DMS114 treated with DMSO at 0.1 percent for 48 hours (cell line): ENCODE results near the gene SKA2.
A peak's percentile ranks its signal among the peaks of the same experiment; 100 is the strongest.
"Not testable (repeated sequence)": the region's sequence is repeated elsewhere in the genome, so short reads cannot be mapped to it uniquely, and the experiment has no call there.

Source experiments
- DNase-seq: peaks from one replicate; lab custom pipeline; 2025; ENCODE audit not compliant: unreplicated experiment; lab: John Stamatoyannopoulos, UW

Gene SKA2

GRCh38 chr17:59154721-59155438 lies at the start of gene SKA2:
Gene SKA2, minus strand, starts transcription at chr17:59155186. Its CDS starts 23 bp downstream, at chr17:59155163.
- DNase-seq: peak; percentile 100

GRCh38 chr17:59202320-59202719 lies 47.3 kb upstream of the SKA2 start:
- no peak for DNase-seq

GRCh38 chr17:59199398-59199797 lies 44.4 kb upstream of the SKA2 start:
- no peak for DNase-seq

GRCh38 chr17:59193336-59193862 lies 38.4 kb upstream of the SKA2 start:
- no peak for DNase-seq

- no peak for DNase-seq
Measured at GRCh38 chr17:59190806-59191205, 35.8 kb upstream of the SKA2 start.

GRCh38 chr17:59186850-59187249 lies 31.9 kb upstream of the SKA2 start:
- no peak for DNase-seq

GRCh38 chr17:59185997-59186396 lies 31.0 kb upstream of the SKA2 start:
- no peak for DNase-seq

- DNase-seq: no peak
Measured at GRCh38 chr17:59181481-59181880, 26.5 kb upstream of the SKA2 start.

GRCh38 chr17:59180626-59181025 lies 25.6 kb upstream of the SKA2 start:
- DNase-seq: no peak

GRCh38 chr17:59179601-59180000 lies 24.6 kb upstream of the SKA2 start:
- not testable (repeated sequence) for DNase-seq

- DNase-seq: no peak
Measured at GRCh38 chr17:59178266-59178985, 23.4 kb upstream of the SKA2 start.

GRCh38 chr17:59175076-59175475 lies 20.1 kb upstream of the SKA2 start:
- DNase-seq: no peak

GRCh38 chr17:59174671-59175070 lies 19.7 kb upstream of the SKA2 start:
- DNase-seq: no peak

- DNase-seq: no peak
Measured at GRCh38 chr17:59172436-59173004, 17.5 kb upstream of the SKA2 start.

GRCh38 chr17:59167571-59168001 lies 12.6 kb upstream of the SKA2 start:
- no peak for DNase-seq

GRCh38 chr17:59165933-59166342 lies 11.0 kb upstream of the SKA2 start:
- DNase-seq: no peak

- DNase-seq: no peak
Measured at GRCh38 chr17:59161477-59161876, 6.5 kb upstream of the SKA2 start.

GRCh38 chr17:59160157-59161025 lies 5.4 kb upstream of the SKA2 start:
- no peak for DNase-seq

- no peak for DNase-seq
Measured at GRCh38 chr17:59155439-59156177, 622 bp upstream of the SKA2 start, which contains the start of gene PRR11. Gene PRR11, plus strand, starts transcription at chr17:59155746. Its CDS starts 14,007 bp downstream, at chr17:59169753.

- no peak for DNase-seq
Measured at GRCh38 chr17:59154292-59154720, 680 bp downstream of the SKA2 start.
